BJ (cell line): Measurements from ENCODE around the gene ASB5. TPM values are rescaled to one million over a fixed set of nuclear protein-coding genes. Genes with fewer than 3 reads are reported as not detected.
A peak's percentile ranks its signal among the peaks of the same experiment; 100 is the strongest.

Source experiments
- CTCF ChIA-PET: fragments of 350-600 bp; formaldehyde crosslinking; extraction: SDS; loops from one replicate; lab custom pipeline; 2021; ENCODE audit warnings: antibody characterized with exemption, inconsistent platforms; lab: Yijun Ruan, JAX
- POLR2A ChIA-PET: fragments of 300-600 bp; sonication (Branson Sonifier 250); formaldehyde crosslinking; extraction: SDS; loops from one replicate; lab custom pipeline; 2021; ENCODE audit warnings: antibody characterized with exemption; lab: Charles Lee
- DNase-seq: peaks from one replicate; pipeline ENCODE4 v3.0.0-alpha.2; 2011; ENCODE audit warnings: low read depth
- H3K27me3 ChIP-seq: 2 replicates; pipeline ENCODE4 v1.6.0; 2011; ENCODE audit warnings: low read length; ENCODE audit not compliant: control insufficient read depth, insufficient read depth
- H3K36me3 ChIP-seq: 2 replicates; pipeline ENCODE4 v1.5.1; 2011; ENCODE audit warnings: low read length; ENCODE audit not compliant: control insufficient read depth, insufficient read depth
- H3K4me3 ChIP-seq: 2 replicates; pipeline ENCODE4 v1.5.1; 2011; ENCODE audit warnings: low read depth, mild to moderate bottlenecking, control low read depth, low read length
- polyA minus RNA-seq: library from RNA; depleted of rRNA, polyadenylated mRNA; stranded (reverse); fragments of >200 nt; gene quantifications from 2 replicates; pipeline ENCODE4 v1.2.3, GENCODE V29; 2011; rRNA and poly(A)+ RNA removed
- polyA plus RNA-seq: library from polyadenylated mRNA; depleted of rRNA; stranded (reverse); fragments of >200 nt; gene quantifications from 2 replicates; pipeline ENCODE4 v1.2.3, GENCODE V29; 2011; rRNA removed
- TF ChIP-seq, protein P1 (sequence below): IDR thresholded peaks from 2 replicates; pipeline ENCODE4 v1.5.1; 2011; ENCODE audit warnings: low read depth, mild to moderate bottlenecking, control low read depth, inconsistent platforms, low read length, moderate library complexity; ENCODE audit not compliant: insufficient read depth

The ASB5 gene, protein sequence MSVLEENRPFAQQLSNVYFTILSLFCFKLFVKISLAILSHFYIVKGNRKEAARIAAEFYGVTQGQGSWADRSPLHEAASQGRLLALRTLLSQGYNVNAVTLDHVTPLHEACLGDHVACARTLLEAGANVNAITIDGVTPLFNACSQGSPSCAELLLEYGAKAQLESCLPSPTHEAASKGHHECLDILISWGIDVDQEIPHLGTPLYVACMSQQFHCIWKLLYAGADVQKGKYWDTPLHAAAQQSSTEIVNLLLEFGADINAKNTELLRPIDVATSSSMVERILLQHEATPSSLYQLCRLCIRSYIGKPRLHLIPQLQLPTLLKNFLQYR
- polyA plus RNA-seq (47.0 and 63.8 TPM in 2 replicates), polyA minus RNA-seq (43.1 and 69.9 TPM in 2 replicates)

DNA sequence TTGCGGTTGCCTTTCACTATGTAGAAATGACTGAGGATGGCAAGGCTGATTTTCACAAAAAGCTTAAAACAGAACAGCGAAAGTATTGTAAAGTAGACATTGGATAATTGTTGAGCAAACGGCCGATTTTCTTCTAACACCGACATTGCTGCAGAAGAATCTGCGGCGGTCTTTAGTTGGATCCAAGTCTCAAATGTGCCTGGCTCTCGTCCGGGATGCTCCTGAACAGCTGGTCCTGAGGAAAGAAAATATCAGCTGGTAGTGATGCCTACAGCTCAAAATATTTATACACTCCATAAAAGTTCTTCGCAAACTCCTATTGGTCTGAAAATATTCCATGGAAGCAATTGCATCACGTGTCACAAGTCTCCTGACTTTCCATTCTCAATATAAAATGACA, at the start of gene ASB5:
ASB5 (minus strand) TSS at position 260 of the 400 bp plus-strand sequence; CDS start at position 146, 114 bp downstream.
- ChIA-PET CTCF (no interaction called here), POLR2A (no interaction called here)
- H3K4me3 ChIP-seq = peak within 1 kb of the TSS; percentile 33
- no peaks in the 10 kb centered on the region for H3K27me3 ChIP-seq
- DNase-seq = no peak
- H3K36me3 ChIP-seq = no peaks in the 10 kb centered on the region
- TF ChIP-seq, protein P1, sequence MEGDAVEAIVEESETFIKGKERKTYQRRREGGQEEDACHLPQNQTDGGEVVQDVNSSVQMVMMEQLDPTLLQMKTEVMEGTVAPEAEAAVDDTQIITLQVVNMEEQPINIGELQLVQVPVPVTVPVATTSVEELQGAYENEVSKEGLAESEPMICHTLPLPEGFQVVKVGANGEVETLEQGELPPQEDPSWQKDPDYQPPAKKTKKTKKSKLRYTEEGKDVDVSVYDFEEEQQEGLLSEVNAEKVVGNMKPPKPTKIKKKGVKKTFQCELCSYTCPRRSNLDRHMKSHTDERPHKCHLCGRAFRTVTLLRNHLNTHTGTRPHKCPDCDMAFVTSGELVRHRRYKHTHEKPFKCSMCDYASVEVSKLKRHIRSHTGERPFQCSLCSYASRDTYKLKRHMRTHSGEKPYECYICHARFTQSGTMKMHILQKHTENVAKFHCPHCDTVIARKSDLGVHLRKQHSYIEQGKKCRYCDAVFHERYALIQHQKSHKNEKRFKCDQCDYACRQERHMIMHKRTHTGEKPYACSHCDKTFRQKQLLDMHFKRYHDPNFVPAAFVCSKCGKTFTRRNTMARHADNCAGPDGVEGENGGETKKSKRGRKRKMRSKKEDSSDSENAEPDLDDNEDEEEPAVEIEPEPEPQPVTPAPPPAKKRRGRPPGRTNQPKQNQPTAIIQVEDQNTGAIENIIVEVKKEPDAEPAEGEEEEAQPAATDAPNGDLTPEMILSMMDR = no peak

DNA sequence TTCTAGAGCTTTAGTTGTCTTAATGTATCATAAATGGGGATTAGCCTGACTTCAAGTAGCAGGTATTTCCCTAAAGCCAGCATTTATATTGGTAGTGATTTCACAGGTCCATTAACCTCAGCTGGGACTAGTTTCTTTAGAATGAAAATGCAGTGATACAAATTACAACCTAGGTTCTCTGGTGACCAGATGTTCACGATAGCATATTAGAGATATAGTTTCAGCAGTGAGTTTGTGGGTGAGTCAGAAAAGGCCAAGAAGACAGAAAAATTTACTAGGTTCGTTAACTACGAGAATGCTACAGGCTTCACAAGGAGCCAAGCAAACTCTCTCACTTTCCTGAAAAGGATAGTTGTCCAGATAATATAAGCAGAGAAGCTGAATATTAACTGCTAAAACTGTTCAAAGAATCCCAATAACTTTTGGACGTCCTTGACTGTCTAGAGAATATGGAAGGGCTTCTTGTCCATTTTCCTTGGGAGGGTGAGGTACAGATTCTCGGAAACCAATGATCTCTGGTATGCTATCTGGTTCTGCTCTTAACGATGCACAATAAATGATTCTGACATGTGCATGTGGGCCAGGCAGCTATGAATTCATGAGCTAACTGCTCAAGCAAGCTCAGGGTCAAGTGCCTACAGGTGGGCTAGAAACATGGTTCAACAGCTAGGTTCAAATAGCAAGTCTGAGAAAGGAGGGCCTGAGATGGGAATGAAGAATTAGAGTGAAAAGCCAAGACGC, 44.7 kb upstream of the ASB5 start:
- DNase-seq = peak; percentile 41
- Histone ChIP-seq H3K36me3 (no peaks in the 10 kb centered on the region), H3K4me3 (no peak overlapping the region), H3K27me3 (no peaks in the 10 kb centered on the region)
- CTCF ChIA-PET = interaction anchor here (1.3 to 1.7 kb wide), 2 partner anchors 11 to 37 kb away, joined by 3 to 4 read pairs; no protein-coding TSS in a partner anchor
- POLR2A ChIA-PET = no interaction called here
- TF ChIP-seq, protein P1 = no peak

DNA sequence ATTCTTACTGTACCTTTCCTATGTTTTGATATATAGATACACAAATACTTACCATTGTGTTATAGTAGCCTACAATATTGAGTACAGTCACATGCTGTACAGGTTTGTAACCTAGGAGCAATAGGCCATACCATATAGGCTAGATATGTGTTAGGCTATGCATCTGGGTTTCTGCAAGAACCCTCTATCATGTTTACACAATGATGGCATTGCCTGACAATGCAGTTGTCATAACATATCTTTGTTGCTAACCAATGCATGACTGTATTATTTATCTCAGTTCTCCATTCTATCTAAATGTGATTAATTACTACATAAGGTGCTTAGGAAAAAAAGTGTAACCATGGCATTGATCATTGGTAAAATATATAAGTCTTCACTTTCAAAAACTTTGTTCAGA, 40.8 kb upstream of the ASB5 start:
- H3K36me3 ChIP-seq = no peaks in the 10 kb centered on the region
- DNase-seq = no peak
- no peak overlapping the region for H3K4me3 ChIP-seq
- H3K27me3 ChIP-seq = no peaks in the 10 kb centered on the region
- ChIA-PET CTCF (no interaction called here), POLR2A (no interaction called here)
- TF ChIP-seq, protein P1 = no peak

DNA sequence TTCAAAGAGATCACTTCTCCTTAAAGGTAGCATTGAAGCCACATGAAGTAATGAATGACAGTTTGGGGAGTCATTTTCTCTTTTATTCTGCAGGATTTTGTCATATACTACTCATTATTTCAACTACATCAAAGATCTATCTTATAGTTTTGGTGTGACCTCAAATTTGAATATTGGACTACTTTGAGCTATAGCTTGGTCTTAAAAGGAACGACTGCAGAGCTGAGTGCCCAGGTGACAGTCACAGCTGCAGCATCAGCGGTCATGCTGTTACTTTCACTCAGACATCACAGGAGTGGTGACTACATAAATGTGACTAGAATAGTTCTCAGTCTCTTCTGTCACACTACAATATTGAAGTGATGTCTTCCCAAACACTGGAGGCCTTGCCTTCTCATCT, 40.0 kb upstream of the ASB5 start:
- TF ChIP-seq, protein P1 = no peak
- CTCF ChIA-PET = no interaction called here
- DNase-seq = no peak
- POLR2A ChIA-PET = no interaction called here
- no peak overlapping the region for H3K4me3 ChIP-seq
- no peaks in the 10 kb centered on the region for H3K27me3 ChIP-seq
- no peaks in the 10 kb centered on the region for H3K36me3 ChIP-seq

DNA sequence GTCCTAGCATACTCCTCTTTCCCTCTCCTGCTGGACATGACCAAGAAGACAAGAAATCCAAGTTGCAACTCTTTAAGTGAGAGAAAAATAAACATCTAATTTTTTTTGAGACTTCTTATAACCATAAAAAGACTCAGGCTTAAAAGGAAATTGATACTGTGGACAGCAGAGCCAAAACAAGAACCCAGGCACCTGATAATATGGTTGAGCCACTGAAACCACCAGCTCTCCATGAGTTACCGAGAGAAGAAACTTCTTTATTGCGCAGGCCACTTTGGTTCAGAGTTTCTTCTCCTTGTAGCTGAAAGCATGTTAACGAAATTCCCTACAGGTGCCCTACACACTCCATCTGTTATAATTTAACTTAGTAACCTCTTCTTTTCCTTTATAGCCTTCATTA, 39.4 kb upstream of the ASB5 start:
- Histone ChIP-seq H3K27me3 (no peaks in the 10 kb centered on the region), H3K4me3 (no peak overlapping the region), H3K36me3 (no peaks in the 10 kb centered on the region)
- TF ChIP-seq, protein P1 = no peak
- no peak for DNase-seq
- ChIA-PET CTCF (interaction anchor here (1.1 kb wide), 1 partner anchor 8 kb away, joined by 3 read pairs; no protein-coding TSS in a partner anchor), POLR2A (no interaction called here)
